PC-3 (cell line): ENCODE data around the gene ANKLE1. TPM values are rescaled to one million over a fixed set of nuclear protein-coding genes. Genes with fewer than 3 reads are reported as not detected.
A peak's percentile ranks its signal among the peaks of the same experiment; 100 is the strongest.

ENCODE experiments used
- ATAC-seq: fragments of 200-7000 bp; cut with Tn5 transposase; 2 replicates; pipeline ENCODE4 v1.9.1; 2020; ENCODE audit warnings: mild to moderate bottlenecking, moderate library complexity
- BruUV-seq: library from RNA; stranded (reverse); fragments of 400-500 nt; replicated peaks from 2 replicates; lab custom pipeline; 2021; lab: Mats Ljungman, UMichigan
- CTCF ChIA-PET: fragments of 300-600 bp; sonication (Branson Sonifier 250); formaldehyde crosslinking; loops from one replicate; lab custom pipeline; 2022; ENCODE audit warnings: antibody characterized with exemption; lab: Charles Lee
- POLR2A ChIA-PET: fragments of 300-600 bp; sonication (Branson Sonifier 250); formaldehyde crosslinking; loops from one replicate; lab custom pipeline; 2022; ENCODE audit warnings: antibody characterized with exemption; ENCODE audit not compliant: unreplicated experiment; lab: Charles Lee
- DNase-seq: peaks from one replicate; pipeline ENCODE4 v3.0.0-alpha.2; 2015
- H2AFZ ChIP-seq: fragments of 300-600 bp; sonication (generic); 2 replicates; pipeline ENCODE4 v1.6.0; 2016; ENCODE audit warnings: antibody characterized with exemption, low read length
- H3F3A ChIP-seq: fragments of 300-600 bp; sonication (generic); one replicate; pipeline ENCODE4 v1.6.0; 2017; ENCODE audit warnings: antibody characterized with exemption, low read length, control low read depth, mild to moderate bottlenecking; ENCODE audit not compliant: unreplicated experiment
- H3K27ac ChIP-seq: fragments of 300-600 bp; sonication (generic); 2 replicates; pipeline ENCODE4 v1.5.1; 2016; ENCODE audit warnings: mild to moderate bottlenecking, low read length
- H3K27me3 ChIP-seq: fragments of 300-600 bp; sonication (generic); 2 replicates; pipeline ENCODE4 v1.6.1; 2016; ENCODE audit warnings: low read length, mixed read lengths
- H3K36me3 ChIP-seq: fragments of 300-600 bp; sonication (generic); 2 replicates; pipeline ENCODE4 v1.6.1; 2016; ENCODE audit warnings: low read depth, mixed run types, low read length, mixed read lengths
- H3K4me1 ChIP-seq: fragments of 300-600 bp; sonication (generic); 2 replicates; pipeline ENCODE4 v1.5.1; 2016; ENCODE audit warnings: low read length; ENCODE audit not compliant: insufficient read depth
- H3K4me2 ChIP-seq: fragments of 300-600 bp; sonication (generic); 2 replicates; pipeline ENCODE4 v1.6.0; 2016; ENCODE audit warnings: low read length
- H3K4me3 ChIP-seq: fragments of 300-600 bp; sonication (generic); 2 replicates; pipeline ENCODE4 v1.5.1; 2016; ENCODE audit warnings: mild to moderate bottlenecking, low read length, mixed read lengths
- H3K79me2 ChIP-seq: fragments of 300-600 bp; sonication (generic); 2 replicates; pipeline ENCODE4 v1.6.1; 2017; ENCODE audit warnings: low read length, mixed read lengths
- H3K9ac ChIP-seq: fragments of 300-600 bp; sonication (generic); 2 replicates; pipeline ENCODE4 v1.6.0; 2016; ENCODE audit warnings: mild to moderate bottlenecking, low read length
- H3K9me2 ChIP-seq: fragments of 300-600 bp; sonication (generic); replicated peaks from 2 replicates; pipeline ENCODE4 v1.6.1; 2016; ENCODE audit warnings: mixed run types, low read length, mixed read lengths
- H3K9me3 ChIP-seq: fragments of 300-600 bp; sonication (generic); 2 replicates; pipeline ENCODE4 v1.6.1; 2016; ENCODE audit warnings: low read length, mixed read lengths
- H4K20me1 ChIP-seq: fragments of 300-600 bp; sonication (generic); 2 replicates; pipeline ENCODE4 v1.6.1; 2016; ENCODE audit warnings: low read length, mixed read lengths
- EZH2 ChIP-seq: fragments of 300-600 bp; sonication (generic); IDR thresholded peaks from one replicate; pipeline ENCODE4 v1.6.1; 2017; ENCODE audit warnings: antibody characterized with exemption, mild to moderate bottlenecking, low read length; ENCODE audit not compliant: unreplicated experiment
- EZH2phosphoT487 ChIP-seq: fragments of 300-600 bp; sonication (generic); IDR thresholded peaks from 2 replicates; pipeline ENCODE4 v1.6.1; 2018; ENCODE audit warnings: mild to moderate bottlenecking, antibody characterized with exemption, low read length, borderline replicate concordance
- intact Hi-C: fragments of 100-400 bp; cut with micrococcal nuclease; formaldehyde crosslinking; loops from 2 replicates; pipeline ENCODE4 v1.9.0; 2023
- total RNA-seq: library from RNA; depleted of rRNA; stranded (reverse); fragments of >200 nt; gene quantifications from 2 replicates; pipeline ENCODE4 v1.2.3, GENCODE V29; 2014
- TF ChIP-seq, protein P1 (sequence below): fragments of 300-600 bp; sonication (generic); conservative IDR thresholded peaks from 2 replicates; pipeline ENCODE4 v1.5.1; 2017; ENCODE audit warnings: antibody characterized with exemption, low read depth, mild to moderate bottlenecking, low read length

Gene ANKLE1
- total RNA-seq, 1 experiment from 2014 or later: 2.2 TPM

GRCh38 chr19:17332677-17333581 is 51.2 kb downstream of the ANKLE1 start:
- Histone ChIP-seq H3K36me3 (peaks cover 6% of the 10 kb centered on the region), H2AFZ (no peak overlapping the region), H3K4me2 (no peak overlapping the region), H3K4me1 (peaks cover 10% of the 10 kb centered on the region), H4K20me1 (no peaks in the 10 kb centered on the region), H3K9me2 (no peaks in the 10 kb centered on the region), H3K9me3 (no peaks in the 10 kb centered on the region), H3K27me3 (no peaks in the 10 kb centered on the region), H3K27ac (no peak overlapping the region), H3F3A (no peaks in the 10 kb centered on the region), H3K9ac (no peak overlapping the region), H3K4me3 (no peak overlapping the region), H3K79me2 (peaks cover 5% of the 10 kb centered on the region)
- intact Hi-C loops: no loop called here
- ChIA-PET CTCF (no interaction called here), POLR2A (interaction anchor here (2.0 kb wide), 1 partner anchor 23 kb away, joined by 11 read pairs; the partner anchor contains the start of gene DDA1)
- DNase-seq: peak; percentile 76
- BruUV-seq: no TSS peak
- no peak for ATAC-seq
- TF ChIP-seq, protein P1, sequence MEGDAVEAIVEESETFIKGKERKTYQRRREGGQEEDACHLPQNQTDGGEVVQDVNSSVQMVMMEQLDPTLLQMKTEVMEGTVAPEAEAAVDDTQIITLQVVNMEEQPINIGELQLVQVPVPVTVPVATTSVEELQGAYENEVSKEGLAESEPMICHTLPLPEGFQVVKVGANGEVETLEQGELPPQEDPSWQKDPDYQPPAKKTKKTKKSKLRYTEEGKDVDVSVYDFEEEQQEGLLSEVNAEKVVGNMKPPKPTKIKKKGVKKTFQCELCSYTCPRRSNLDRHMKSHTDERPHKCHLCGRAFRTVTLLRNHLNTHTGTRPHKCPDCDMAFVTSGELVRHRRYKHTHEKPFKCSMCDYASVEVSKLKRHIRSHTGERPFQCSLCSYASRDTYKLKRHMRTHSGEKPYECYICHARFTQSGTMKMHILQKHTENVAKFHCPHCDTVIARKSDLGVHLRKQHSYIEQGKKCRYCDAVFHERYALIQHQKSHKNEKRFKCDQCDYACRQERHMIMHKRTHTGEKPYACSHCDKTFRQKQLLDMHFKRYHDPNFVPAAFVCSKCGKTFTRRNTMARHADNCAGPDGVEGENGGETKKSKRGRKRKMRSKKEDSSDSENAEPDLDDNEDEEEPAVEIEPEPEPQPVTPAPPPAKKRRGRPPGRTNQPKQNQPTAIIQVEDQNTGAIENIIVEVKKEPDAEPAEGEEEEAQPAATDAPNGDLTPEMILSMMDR: no peak
- TF ChIP-seq EZH2 (no peak), EZH2phosphoT487 (no peak)

- no TSS peak for BruUV-seq
- Histone ChIP-seq H3K27me3 (no peaks in the 10 kb centered on the region), H3K27ac (peak overlapping the region; percentile 58), H3K79me2 (peaks cover 14% of the 10 kb centered on the region), H3K9ac (peak overlapping the region; percentile 85), H3K9me2 (no peaks in the 10 kb centered on the region), H3K4me3 (peak overlapping the region; percentile 93), H3K9me3 (no peaks in the 10 kb centered on the region), H3K36me3 (peaks cover 8% of the 10 kb centered on the region), H3K4me2 (peak overlapping the region; percentile 93), H3K4me1 (peaks cover 18% of the 10 kb centered on the region), H2AFZ (peak overlapping the region; percentile 78), H4K20me1 (no peaks in the 10 kb centered on the region), H3F3A (no peaks in the 10 kb centered on the region)
- POLR2A ChIA-PET: interaction anchor here (0.6 to 2.0 kb wide), 2 partner anchors 24 to 86 kb away, joined by 3 to 11 read pairs; partner anchors contain the start of genes DDA1 and MVB12A
- intact Hi-C loops: loop anchor here (1.0 kb wide), 2 partner anchors 25 to 29 kb away; partner anchors contain the start of genes DDA1 and MRPL34
- DNase-seq (peak; percentile 88), ATAC-seq (peak; percentile 42)
- CTCF ChIA-PET: no interaction called here
- TF ChIP-seq EZH2: no peak
- TF ChIP-seq, protein P1: no peak; the same call in 1 of the 2 replicates
- TF ChIP-seq EZH2phosphoT487: no peak
These were observed 52.1 kb downstream of the ANKLE1 start for GRCh38 chr19:17333611-17334413.
